Measurements from ENCODE around the gene CEND1. TPM values are rescaled to one million over a fixed set of nuclear protein-coding genes. Genes with fewer than 3 reads are reported as not detected.

The CEND1 gene
- polyA plus RNA-seq, 1 experiment = 0.55 TPM

DNA sequence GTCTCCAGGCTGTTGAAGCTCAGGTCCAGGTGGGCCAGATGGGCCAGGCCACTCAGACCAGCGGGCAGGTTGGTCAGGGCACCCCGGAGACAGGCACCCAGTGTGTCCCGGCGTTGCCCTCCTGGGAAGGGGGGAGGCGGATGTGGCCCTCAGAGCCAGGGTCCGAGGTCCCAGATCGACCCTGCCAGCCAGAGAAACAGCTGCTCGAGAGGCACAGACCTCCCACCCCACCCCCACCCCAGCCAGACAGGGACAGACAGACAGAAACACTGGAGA is 13.5 kb upstream of the CEND1 start:
- TF ChIP-seq, protein P1, sequence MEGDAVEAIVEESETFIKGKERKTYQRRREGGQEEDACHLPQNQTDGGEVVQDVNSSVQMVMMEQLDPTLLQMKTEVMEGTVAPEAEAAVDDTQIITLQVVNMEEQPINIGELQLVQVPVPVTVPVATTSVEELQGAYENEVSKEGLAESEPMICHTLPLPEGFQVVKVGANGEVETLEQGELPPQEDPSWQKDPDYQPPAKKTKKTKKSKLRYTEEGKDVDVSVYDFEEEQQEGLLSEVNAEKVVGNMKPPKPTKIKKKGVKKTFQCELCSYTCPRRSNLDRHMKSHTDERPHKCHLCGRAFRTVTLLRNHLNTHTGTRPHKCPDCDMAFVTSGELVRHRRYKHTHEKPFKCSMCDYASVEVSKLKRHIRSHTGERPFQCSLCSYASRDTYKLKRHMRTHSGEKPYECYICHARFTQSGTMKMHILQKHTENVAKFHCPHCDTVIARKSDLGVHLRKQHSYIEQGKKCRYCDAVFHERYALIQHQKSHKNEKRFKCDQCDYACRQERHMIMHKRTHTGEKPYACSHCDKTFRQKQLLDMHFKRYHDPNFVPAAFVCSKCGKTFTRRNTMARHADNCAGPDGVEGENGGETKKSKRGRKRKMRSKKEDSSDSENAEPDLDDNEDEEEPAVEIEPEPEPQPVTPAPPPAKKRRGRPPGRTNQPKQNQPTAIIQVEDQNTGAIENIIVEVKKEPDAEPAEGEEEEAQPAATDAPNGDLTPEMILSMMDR (IDR thresholded peaks at IDR 0.05; ENCODE audit: low read depth, low read length) = no peak
- Histone ChIP-seq H3K27ac (ENCODE audit: low read depth, low read length) (no peak overlapping the region), H3K27me3 (ENCODE audit: control insufficient read depth, insufficient read depth, low read length) (no peaks in the 10 kb centered on the region), H3K4me3 (ENCODE audit: low read depth, low read length) (peak overlapping the region; percentile 64), H3K9me3 (ENCODE audit: control insufficient read depth, insufficient read depth, low read length) (peaks cover 3% of the 10 kb centered on the region; the same call in 1 of the 2 replicates)
- ChIA-PET CTCF (no interaction called here), POLR2A (no interaction called here)
- no peak for DNase-seq (ENCODE audit: low read depth, low spot score)

DNA sequence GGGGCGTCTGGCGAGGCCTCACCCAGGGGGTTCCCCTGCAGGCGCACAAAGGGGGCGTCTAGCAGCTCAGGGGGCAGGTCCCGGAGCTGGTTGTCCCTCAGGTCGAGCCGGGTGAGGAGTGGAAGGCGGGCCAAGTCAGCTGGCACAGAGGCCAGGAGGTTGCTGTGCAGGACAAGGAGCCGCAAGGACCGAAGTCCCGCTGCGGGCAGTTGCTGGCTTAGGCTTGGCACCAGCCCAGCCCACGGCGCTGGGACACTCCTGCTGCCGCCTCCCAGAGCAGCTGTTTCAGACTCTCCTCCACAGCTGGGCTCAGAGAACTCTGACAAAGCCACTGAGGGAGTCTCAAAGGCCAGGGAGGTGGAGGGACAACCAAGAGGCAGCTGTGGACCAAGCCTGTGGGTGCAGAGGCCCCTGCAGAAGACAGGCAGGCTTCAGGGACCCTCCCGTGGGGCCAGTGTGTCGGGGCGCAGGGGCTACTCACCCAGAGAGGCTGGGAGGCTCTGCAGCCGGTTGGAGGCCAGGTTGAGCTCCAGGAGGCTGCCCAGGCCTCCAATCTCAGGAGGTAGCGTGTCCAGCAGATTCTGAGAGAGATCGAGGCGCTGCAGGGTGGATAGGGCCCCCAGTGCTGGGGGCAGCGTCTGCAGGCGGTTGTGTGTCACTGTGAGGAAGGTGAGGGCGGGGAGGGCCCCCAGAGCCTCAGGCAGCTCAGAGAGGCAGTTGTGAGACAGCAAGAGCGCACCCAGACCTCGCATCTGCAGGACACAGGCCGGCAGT is 13.0 kb upstream of the CEND1 start:
- Histone ChIP-seq H3K27me3 (ENCODE audit: control insufficient read depth, insufficient read depth, low read length) (no peaks in the 10 kb centered on the region), H3K9me3 (ENCODE audit: control insufficient read depth, insufficient read depth, low read length) (peaks cover 3% of the 10 kb centered on the region; the same call in 1 of the 2 replicates), H3K27ac (ENCODE audit: low read depth, low read length) (no peak overlapping the region), H3K4me3 (ENCODE audit: low read depth, low read length) (peak overlapping the region; percentile 32)
- DNase-seq (ENCODE audit: low read depth, low spot score) = no peak
- POLR2A ChIA-PET = no interaction called here
- CTCF ChIA-PET = no interaction called here
- TF ChIP-seq, protein P1 (IDR thresholded peaks at IDR 0.05; ENCODE audit: low read depth, low read length) = no peak

DNA sequence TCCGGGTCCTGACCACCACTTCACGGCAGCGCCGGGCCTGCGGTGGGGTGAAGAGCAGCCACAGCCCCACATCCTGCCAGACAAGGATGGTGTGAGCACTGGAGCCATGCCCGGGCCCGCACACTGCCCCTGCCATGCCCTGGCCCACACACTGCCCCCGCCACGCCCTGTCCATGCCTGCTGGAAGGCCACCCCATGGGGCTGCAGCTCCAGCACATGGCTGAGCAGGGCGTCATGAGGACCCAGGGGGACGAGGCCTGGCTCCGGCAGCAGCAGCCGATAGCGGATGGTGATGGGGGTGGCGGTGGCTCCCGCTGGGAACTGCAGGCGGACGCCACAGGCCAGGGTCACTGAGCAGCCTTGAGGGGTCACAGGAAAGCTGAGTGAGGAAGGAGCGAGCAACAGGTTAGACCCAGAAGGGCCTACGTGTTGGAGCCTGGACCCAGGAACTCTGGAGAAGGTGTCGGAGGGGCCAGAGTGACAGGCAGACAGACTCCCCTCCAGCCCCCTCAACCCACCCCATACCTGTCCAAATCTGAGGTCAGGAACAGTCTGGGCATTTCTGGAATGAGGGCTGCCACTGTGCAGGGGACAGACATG is 12.2 kb upstream of the CEND1 start:
- H3K9me3 ChIP-seq (ENCODE audit: control insufficient read depth, insufficient read depth, low read length) = peaks cover 3% of the 10 kb centered on the region; the same call in 1 of the 2 replicates
- TF ChIP-seq, protein P1 (IDR thresholded peaks at IDR 0.05; ENCODE audit: low read depth, low read length) = no peak
- ChIA-PET POLR2A (no interaction called here), CTCF (no interaction called here)
- no peak overlapping the region for H3K27ac ChIP-seq (ENCODE audit: low read depth, low read length)
- H3K27me3 ChIP-seq (ENCODE audit: control insufficient read depth, insufficient read depth, low read length) = no peaks in the 10 kb centered on the region
- H3K4me3 ChIP-seq (ENCODE audit: low read depth, low read length) = no peak overlapping the region
- no peak for DNase-seq (ENCODE audit: low read depth, low spot score)

DNA sequence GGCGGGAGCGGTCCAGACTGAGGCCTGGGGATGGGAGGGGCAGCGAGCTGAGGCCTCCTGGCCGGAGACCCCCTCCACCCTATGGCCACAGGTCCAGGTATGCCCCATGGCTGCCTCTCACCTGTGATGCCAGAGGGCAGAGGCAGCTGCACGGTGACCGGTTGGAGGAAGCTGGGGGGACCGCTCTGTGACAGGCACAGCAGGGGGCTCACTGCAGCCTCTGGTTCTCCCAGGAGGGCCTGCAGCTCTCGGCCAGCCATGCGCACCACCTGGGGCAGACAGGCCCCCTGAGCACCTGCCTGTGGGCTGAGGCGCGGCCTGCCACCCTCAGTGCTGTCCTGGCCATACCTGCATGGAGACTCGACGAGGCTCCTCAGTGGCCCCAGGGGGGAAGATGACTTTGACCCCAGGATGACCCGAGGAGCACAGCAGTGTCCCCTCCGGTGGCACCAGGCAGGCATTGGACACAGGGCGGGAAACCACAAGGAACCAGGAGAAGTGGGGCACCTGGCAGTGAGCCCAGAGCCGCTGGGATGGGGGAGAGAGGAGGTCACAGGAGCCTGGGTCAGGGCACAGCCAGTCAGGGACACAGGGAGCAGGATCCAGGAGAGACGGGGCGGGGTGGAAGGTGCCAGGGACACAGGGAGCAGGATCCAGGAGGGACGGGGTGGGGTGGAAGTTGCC is 11.3 kb upstream of the CEND1 start:
- peaks cover 3% of the 10 kb centered on the region; the same call in 1 of the 2 replicates for H3K9me3 ChIP-seq (ENCODE audit: control insufficient read depth, insufficient read depth, low read length)
- no peaks in the 10 kb centered on the region for H3K27me3 ChIP-seq (ENCODE audit: control insufficient read depth, insufficient read depth, low read length)
- TF ChIP-seq, protein P1 (IDR thresholded peaks at IDR 0.05; ENCODE audit: low read depth, low read length) = no peak
- H3K27ac ChIP-seq (ENCODE audit: low read depth, low read length) = no peak overlapping the region
- POLR2A ChIA-PET = no interaction called here
- CTCF ChIA-PET = no interaction called here
- no peak for DNase-seq (ENCODE audit: low read depth, low spot score)
- H3K4me3 ChIP-seq (ENCODE audit: low read depth, low read length) = no peak overlapping the region

DNA sequence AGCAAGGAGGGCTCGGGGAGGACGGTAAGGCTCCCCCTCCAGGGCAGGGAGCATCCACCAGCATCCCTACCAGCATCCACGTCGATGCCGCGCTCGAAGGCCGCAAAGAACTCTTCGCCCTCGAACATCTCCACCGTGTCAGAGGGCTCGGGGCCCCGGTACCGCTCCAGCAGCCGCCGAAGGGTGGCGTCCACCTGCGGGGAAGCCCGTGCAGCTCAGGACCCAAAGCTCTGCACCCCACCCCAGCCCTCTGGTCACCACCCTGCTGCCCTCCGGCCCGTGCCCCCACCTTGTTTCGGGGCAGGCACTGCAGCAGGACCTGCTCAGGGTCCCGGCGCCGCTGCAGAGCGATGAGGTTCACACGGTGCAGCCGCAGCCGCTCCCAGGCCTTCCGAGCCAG is 10.6 kb upstream of the CEND1 start:
- TF ChIP-seq, protein P1 (IDR thresholded peaks at IDR 0.05; ENCODE audit: low read depth, low read length) = no peak
- no peak for DNase-seq (ENCODE audit: low read depth, low spot score)
- no peak overlapping the region for H3K27ac ChIP-seq (ENCODE audit: low read depth, low read length)
- ChIA-PET POLR2A (no interaction called here), CTCF (no interaction called here)
- peaks cover 3% of the 10 kb centered on the region; the same call in 1 of the 2 replicates for H3K9me3 ChIP-seq (ENCODE audit: control insufficient read depth, insufficient read depth, low read length)
- H3K27me3 ChIP-seq (ENCODE audit: control insufficient read depth, insufficient read depth, low read length) = no peaks in the 10 kb centered on the region
- H3K4me3 ChIP-seq (ENCODE audit: low read depth, low read length) = no peak overlapping the region

All from AG04450 (cell line).